Ovary (tissue), 9 donors: Measurements from ENCODE around the gene TMEM120B. TPM values are rescaled to one million over a fixed set of nuclear protein-coding genes. Genes with fewer than 3 reads are reported as not detected.
A peak's percentile ranks its signal among the peaks of the same experiment; 100 is the strongest.
"Not testable (repeated sequence)": the region's sequence is repeated elsewhere in the genome, so short reads cannot be mapped to it uniquely, and the experiment has no call there.

ENCODE experiments used
- DNase-seq, 5 donors: peaks; one replicate each; pipeline ENCODE4 v3.0.0-alpha.2; 2019 to 2020
- H3K27ac ChIP-seq, 2 donors: fragments of 200-600 bp; one replicate each; pipeline versions ENCODE4 v1.5.1 to v1.8.0; 2019 to 2022
- H3K27me3 ChIP-seq: fragments of 200-600 bp; one replicate; pipeline ENCODE4 v1.8.0; 2022
- H3K36me3 ChIP-seq: fragments of 200-600 bp; sonication (generic); one replicate; pipeline ENCODE4 v1.5.1; 2019
- H3K4me1 ChIP-seq: one replicate; pipeline ENCODE4 v1.8.1; 2013; ENCODE audit warnings: mild to moderate bottlenecking, moderate library complexity; ENCODE audit not compliant: insufficient read depth
- H3K4me3 ChIP-seq: fragments of 200-600 bp; sonication (generic); one replicate; pipeline ENCODE4 v1.5.1; 2017
- H3K9me3 ChIP-seq, 2 donors: fragments of 200-600 bp in 1 of 2; sonication (generic) in 1 of 2; one replicate each; pipeline versions ENCODE4 v1.5.1 to v1.8.1; 2013 to 2019; ENCODE audit warnings: mild to moderate bottlenecking in 1 of 2, moderate library complexity in 1 of 2
- CTCF ChIP-seq, 3 donors: fragments of 450-650 bp in 2 of 3; fragments of 200-600 bp in 1 of 3; IDR thresholded peaks; one replicate each; pipeline versions ENCODE4 v1.5.1 to v1.8.0; 2016 to 2022; ENCODE audit warnings: antibody characterized with exemption in 3 of 3, mild to moderate bottlenecking in 1 of 3
- EP300 ChIP-seq: sonication (generic); formaldehyde crosslinking; IDR thresholded peaks from one replicate; pipeline ENCODE4 v1.6.1; 2017; ENCODE audit warnings: antibody characterized with exemption
- POLR2A ChIP-seq: fragments of 450-650 bp; IDR thresholded peaks from one replicate; pipeline ENCODE4 v1.6.1; 2017; ENCODE audit warnings: antibody characterized with exemption, mild to moderate bottlenecking, moderate library complexity
- WGBS, 3 donors: extraction: QIAGEN DNeasy Blood & Tissue Kit in 1 of 3; methylation state at CpG; one replicate each; pipeline versions ENCODE4 v1.1.5 to v1.1.7; 2013 to 2017; 5-methylcytosine and 5-hydroxymethylcytosine counted together
- intact Hi-C, 4 donors: fragments of 100-400 bp; cut with DNase I; formaldehyde crosslinking; loops; one replicate each; pipeline versions ENCODE4 v1.11.0 to v1.15.1; 2022 to 2023
- polyA plus RNA-seq, 2 donors: library from polyadenylated mRNA; stranded (reverse); fragments of 200-250 nt in 1 of 2; fragments of 350-450 nt in 1 of 2; fragmentation: Illumina TruSeq in 1 of 2; extraction: RNeasy Lipid Tissue Mini Kit (QIAGEN cat#74804) in 1 of 2; gene quantifications; one replicate each; pipeline ENCODE4 v1.2.3, GENCODE V29; 2013 to 2014
- total RNA-seq, 7 donors: library from RNA; depleted of rRNA in 2 of 7; stranded (reverse); fragments of >200 nt in 2 of 7; fragmentation: NEBNext Ultra II Directional in 3 of 7; extraction: Animal tissue kit (Norgen Biotek cat#: 25700) in 3 of 7; gene quantifications; one replicate each; pipeline versions ENCODE4 v1.1.0 to v1.2.4, GENCODE V29; 2016 to 2023
- donor health status: DM: no; HTN: no; CAD: no; lungs with moderate emphysema.
- donor health status: DM: no; HTN: no; CAD: no.
- donor health status: Bipolar disorder and iron deficiency.
- donor health status: DM: yes; HTN: yes; CAD: no.
- donor health status: DM: no; HTN: no; CAD: no.
- donor health status: DM: yes; HTN: yes; CAD: no.

Gene TMEM120B
- total and polyA plus RNA-seq, 9 donors = 2.0 to 15.3 (median 7.1) TPM

- intact Hi-C loops = loop anchor here in 3 of 4 donors (5.0 to 10.0 kb wide), 2 partner anchors 174 to 177 kb away; no protein-coding TSS in a partner anchor
Measured at GRCh38 chr12:121678716-121679300, 33.7 kb upstream of the TMEM120B start.

GRCh38 chr12:121679661-121680197, 32.8 kb upstream of the TMEM120B start:
- not testable (repeated sequence) for H3K27ac ChIP-seq, DNase-seq, H3K9me3 ChIP-seq, H3K4me1 ChIP-seq, H3K27me3 ChIP-seq, H3K36me3 ChIP-seq, H3K4me3 ChIP-seq
- WGBS, 3 donors = 84 to 89% (median 87%) methylated on average over 13 of the region's 13 CpGs
- intact Hi-C loops = loop anchor here (5.0 to 10.0 kb wide), 5 partner anchors 122 to 182 kb away; no protein-coding TSS in a partner anchor

More at GRCh38 chr12:121678716-121679300, 33.7 kb upstream of the TMEM120B start:
- H3K27ac ChIP-seq = no peak overlapping the region
- H3K36me3 ChIP-seq = no peaks in the 10 kb centered on the region
- no peaks in the 10 kb centered on the region for H3K4me1 ChIP-seq
- TF ChIP-seq EP300 = no peak
- no peak for TF ChIP-seq POLR2A
- no peak for TF ChIP-seq CTCF (IDR thresholded peaks at IDR 0.05)
- 40 to 56% (median 48%) methylated on average over 9 of the region's 9 CpGs for WGBS, 3 donors
- no peak overlapping the region for H3K4me3 ChIP-seq
- no peaks in the 10 kb centered on the region for H3K9me3 ChIP-seq
- H3K27me3 ChIP-seq = no peaks in the 10 kb centered on the region
- peak in 1 of 5 donors; percentile 55 for DNase-seq

- H3K36me3 ChIP-seq = no peaks in the 10 kb centered on the region
- DNase-seq = no peak
- 47 to 48% (median 48%) methylated on average over 3 of the region's 3 CpGs for WGBS, 3 donors
- no peak overlapping the region for H3K4me3 ChIP-seq
- no peaks in the 10 kb centered on the region for H3K27me3 ChIP-seq
- H3K27ac ChIP-seq = no peak overlapping the region
- intact Hi-C loops = loop anchor here in 1 of 4 donors (5.0 kb wide), 1 partner anchor 62 kb away; the partner anchor contains the start of gene ORAI1
- H3K4me1 ChIP-seq = no peaks in the 10 kb centered on the region
- H3K9me3 ChIP-seq = no peaks in the 10 kb centered on the region
- TF ChIP-seq POLR2A (no peak), CTCF (IDR thresholded peaks at IDR 0.05) (no peak), EP300 (no peak)
Measured at GRCh38 chr12:121688966-121689365, 23.6 kb upstream of the TMEM120B start.

- 88 to 91% (median 90%) methylated on average over 2 of the region's 2 CpGs for WGBS, 3 donors
- Histone ChIP-seq H3K9me3 (no peaks in the 10 kb centered on the region), H3K4me1 (no peaks in the 10 kb centered on the region), H3K27ac (no peak overlapping the region), H3K4me3 (no peak overlapping the region), H3K36me3 (no peaks in the 10 kb centered on the region), H3K27me3 (no peaks in the 10 kb centered on the region)
- DNase-seq = no peak
- intact Hi-C loops = loop anchor here in 1 of 4 donors (5.0 kb wide), 1 partner anchor 62 kb away; the partner anchor contains the start of gene ORAI1
- TF ChIP-seq EP300 (no peak), POLR2A (no peak), CTCF (IDR thresholded peaks at IDR 0.05) (no peak)
Measured at GRCh38 chr12:121689430-121689829, 23.1 kb upstream of the TMEM120B start.

- H3K4me1 ChIP-seq, H3K4me3 ChIP-seq, H3K36me3 ChIP-seq, DNase-seq, H3K9me3 ChIP-seq, H3K27me3 ChIP-seq, H3K27ac ChIP-seq: not testable (repeated sequence)
- WGBS, 3 donors = 71 to 83% (median 74%) methylated on average over 3 of the region's 3 CpGs
- intact Hi-C loops = loop anchor here in 3 of 4 donors (10.0 kb wide), 2 partner anchors 192 to 202 kb away; partner anchors contain the start of gene PSMD9 (in 1 of the 3)
Measured at GRCh38 chr12:121692744-121693143, 19.8 kb upstream of the TMEM120B start.
